Stomach smooth muscle (tissue), 2 donors: Measurements from ENCODE around the gene RASL10B.
A peak's percentile ranks its signal among the peaks of the same experiment; 100 is the strongest.

Experiments
- H3K27ac ChIP-seq: one replicate; pipeline ENCODE4 v1.7.0; 2013; ENCODE audit warnings: mild to moderate bottlenecking, low read length, inconsistent platforms
- H3K27me3 ChIP-seq, 2 donors: one replicate each; pipeline ENCODE4 v1.7.0; 2013; ENCODE audit warnings: low read length in 2 of 2; ENCODE audit not compliant: insufficient read depth in 2 of 2, control insufficient read depth in 1 of 2
- H3K36me3 ChIP-seq, 2 donors: one replicate each; pipeline ENCODE4 v1.7.0; 2013; ENCODE audit warnings: low read length in 2 of 2; ENCODE audit not compliant: control insufficient read depth in 2 of 2, insufficient read depth in 2 of 2
- H3K4me1 ChIP-seq: one replicate; pipeline ENCODE4 v1.7.0; 2013; ENCODE audit warnings: low read length; ENCODE audit not compliant: control insufficient read depth, insufficient read depth
- H3K4me3 ChIP-seq, 2 donors: one replicate each; pipeline ENCODE4 v1.7.0; 2013; ENCODE audit warnings: low read length in 2 of 2
- H3K9ac ChIP-seq, 2 donors: one replicate each; pipeline ENCODE4 v1.7.0; 2013; ENCODE audit warnings: low read length in 2 of 2, mild to moderate bottlenecking in 1 of 2
- H3K9me3 ChIP-seq, 2 donors: one replicate each; pipeline ENCODE4 v1.7.0; 2013; ENCODE audit warnings: low read length in 2 of 2; ENCODE audit not compliant: control insufficient read depth in 2 of 2
- donor health status: healthy.
- donor health status: Pancreatic carcinoma.

The RASL10B gene

DNA sequence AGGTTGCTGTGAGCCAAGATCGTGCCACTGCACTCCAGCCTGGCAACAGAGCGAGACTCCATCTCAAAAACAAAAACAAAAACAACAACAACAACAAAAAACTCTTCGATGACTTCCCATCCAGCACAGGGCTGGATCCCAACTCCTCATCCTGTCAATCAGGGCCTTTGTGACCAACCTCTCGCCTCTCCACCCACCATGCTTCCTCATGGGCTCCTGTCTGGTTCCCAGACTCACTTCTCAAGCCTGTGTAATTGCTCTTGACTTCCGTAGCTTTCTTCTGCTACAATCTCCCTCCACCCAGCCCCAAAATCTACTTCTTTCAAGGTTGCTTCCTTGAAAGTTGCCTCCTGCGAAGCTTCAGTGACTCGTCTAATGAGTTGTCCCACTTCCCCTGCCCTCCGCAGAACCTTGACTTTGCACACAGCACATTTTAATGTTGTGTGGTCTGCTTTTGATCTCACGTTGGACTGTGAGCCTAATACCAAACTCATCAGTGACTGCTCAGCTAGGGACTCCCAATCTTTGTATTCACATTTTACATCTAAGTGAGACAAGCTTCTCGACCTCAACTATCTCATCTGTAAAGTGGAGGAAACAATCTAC, 936 bp upstream of the RASL10B start:
- no peaks in the 10 kb centered on the region for H3K9me3 ChIP-seq
- H3K36me3 ChIP-seq: peaks cover 4 to 6% of the 10 kb centered on the region in 2 donors
- H3K27me3 ChIP-seq: no peaks in the 10 kb centered on the region
- H3K9ac ChIP-seq: peak overlapping the region in 1 of 2 donors; percentile 13
- peaks cover 20% of the 10 kb centered on the region for H3K4me1 ChIP-seq
- H3K27ac ChIP-seq: no peak overlapping the region
- peak overlapping the region in 1 of 2 donors; percentile 71 for H3K4me3 ChIP-seq

DNA sequence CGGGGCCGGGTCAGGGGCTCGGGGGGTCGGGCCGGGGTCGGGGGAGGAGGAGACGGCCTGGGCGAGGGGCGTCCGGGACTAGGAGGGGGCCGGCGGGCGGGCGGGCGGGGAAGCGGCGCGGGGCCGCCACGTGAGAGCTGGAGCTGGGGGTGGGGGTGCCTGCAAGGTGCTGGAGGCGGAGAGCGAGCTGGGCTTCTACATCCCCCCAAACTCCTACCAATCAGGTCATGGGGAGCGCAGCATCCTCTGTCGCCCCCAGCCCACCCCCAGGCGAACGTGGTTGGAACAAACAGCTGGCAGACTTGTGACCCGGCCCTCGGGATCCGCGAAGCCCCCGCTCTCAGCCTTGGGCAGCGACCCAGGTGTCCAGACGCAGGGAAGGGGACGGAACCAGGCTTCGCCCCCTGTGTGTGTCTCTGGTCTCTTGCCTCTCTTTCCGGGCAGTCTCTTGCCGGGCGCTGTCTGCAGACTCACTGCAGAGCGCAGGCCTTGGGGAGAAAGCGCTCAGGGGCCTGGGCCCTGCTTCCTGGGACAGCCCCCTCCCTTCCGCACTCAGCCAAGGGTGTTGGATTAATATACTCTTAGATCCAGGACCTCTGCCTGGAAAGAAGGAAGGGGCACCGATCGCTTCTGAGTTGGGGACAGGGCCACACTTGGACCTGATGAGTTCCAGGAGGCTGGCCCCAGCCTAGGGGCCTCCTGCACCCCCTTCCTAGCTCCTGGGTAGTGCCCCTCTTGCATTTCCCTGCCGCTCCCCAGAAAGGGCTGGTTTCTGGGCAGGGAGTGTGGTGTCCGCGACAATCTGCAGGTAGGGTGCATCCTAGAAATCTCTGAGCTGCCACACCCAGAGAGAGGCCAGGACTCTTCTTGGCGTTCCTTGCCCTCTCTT, 722 bp downstream of the RASL10B start:
- Histone ChIP-seq H3K36me3 (no peaks in the 10 kb centered on the region), H3K27me3 (no peaks in the 10 kb centered on the region), H3K27ac (no peak overlapping the region), H3K9me3 (no peaks in the 10 kb centered on the region), H3K9ac (no peak overlapping the region), H3K4me1 (peaks cover 14% of the 10 kb centered on the region), H3K4me3 (peak overlapping the region; percentile 46 to 70)

DNA sequence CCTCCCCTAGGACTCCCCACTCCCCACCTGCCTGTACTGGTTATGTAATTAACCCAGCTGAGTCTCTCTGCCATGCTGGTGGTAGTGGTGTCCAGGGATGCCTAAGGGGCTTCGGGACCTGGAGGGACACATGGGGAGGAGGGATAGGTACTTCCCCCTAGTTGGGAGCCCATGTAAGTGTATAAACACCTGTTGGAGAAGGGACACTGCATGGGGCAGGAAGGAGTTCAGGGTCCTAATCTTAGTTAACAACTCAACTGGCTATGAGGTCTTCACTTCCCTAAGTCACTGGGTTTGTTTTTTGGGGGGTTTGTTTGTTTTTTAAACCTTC, 1.3 kb downstream of the RASL10B start:
- H3K9me3 ChIP-seq: no peaks in the 10 kb centered on the region
- no peaks in the 10 kb centered on the region for H3K27me3 ChIP-seq
- no peaks in the 10 kb centered on the region for H3K36me3 ChIP-seq
- H3K4me3 ChIP-seq: no peak overlapping the region
- H3K9ac ChIP-seq: no peak overlapping the region
- peaks cover 14% of the 10 kb centered on the region for H3K4me1 ChIP-seq
- no peak overlapping the region for H3K27ac ChIP-seq

DNA sequence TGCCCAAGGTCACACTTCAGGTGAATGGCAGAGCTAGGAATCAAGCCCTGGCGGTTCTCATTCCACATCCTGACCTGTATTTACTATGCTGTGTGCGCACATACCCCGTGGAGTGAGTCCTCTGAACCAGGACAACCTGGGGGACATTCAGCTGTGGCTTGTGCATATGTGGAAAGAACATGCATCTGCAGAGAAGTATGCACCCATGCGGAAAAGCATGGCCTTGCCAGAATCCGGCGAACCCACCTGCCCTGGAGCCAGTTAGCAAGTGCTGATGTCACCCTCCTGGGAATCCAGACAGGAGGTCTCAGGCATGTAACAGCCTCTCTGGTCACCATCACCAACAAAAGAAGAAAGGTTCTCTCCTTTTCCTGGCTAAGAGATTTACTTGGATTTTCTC, 1.9 kb downstream of the RASL10B start:
- no peak overlapping the region for H3K27ac ChIP-seq
- no peaks in the 10 kb centered on the region for H3K36me3 ChIP-seq
- H3K4me1 ChIP-seq: peaks cover 14% of the 10 kb centered on the region
- no peak overlapping the region for H3K4me3 ChIP-seq
- H3K9me3 ChIP-seq: no peaks in the 10 kb centered on the region
- no peak overlapping the region for H3K9ac ChIP-seq
- H3K27me3 ChIP-seq: no peaks in the 10 kb centered on the region

DNA sequence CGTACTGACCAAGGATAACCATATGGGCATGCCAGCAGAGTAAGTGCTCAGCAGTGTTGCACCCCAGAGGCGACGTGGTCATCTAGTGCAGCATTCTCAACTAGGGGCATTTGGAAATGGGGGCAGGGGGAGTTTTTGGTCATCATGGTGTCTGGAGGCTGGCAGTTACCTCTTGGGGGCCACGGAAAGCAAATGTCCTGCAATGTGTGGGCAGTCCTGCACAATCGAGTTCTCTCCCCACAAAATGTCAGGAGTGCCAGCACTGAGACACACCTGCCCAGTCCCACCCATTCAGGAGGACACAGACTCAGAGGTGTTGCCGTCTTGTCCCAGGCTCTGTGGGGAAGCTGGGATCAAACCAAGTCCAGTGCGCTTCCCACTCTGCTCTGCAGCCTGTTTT, 3.0 kb downstream of the RASL10B start:
- Histone ChIP-seq H3K9me3 (no peaks in the 10 kb centered on the region), H3K27ac (no peak overlapping the region), H3K27me3 (no peaks in the 10 kb centered on the region), H3K4me1 (peaks cover 14% of the 10 kb centered on the region), H3K9ac (no peak overlapping the region), H3K36me3 (no peaks in the 10 kb centered on the region), H3K4me3 (no peak overlapping the region)

DNA sequence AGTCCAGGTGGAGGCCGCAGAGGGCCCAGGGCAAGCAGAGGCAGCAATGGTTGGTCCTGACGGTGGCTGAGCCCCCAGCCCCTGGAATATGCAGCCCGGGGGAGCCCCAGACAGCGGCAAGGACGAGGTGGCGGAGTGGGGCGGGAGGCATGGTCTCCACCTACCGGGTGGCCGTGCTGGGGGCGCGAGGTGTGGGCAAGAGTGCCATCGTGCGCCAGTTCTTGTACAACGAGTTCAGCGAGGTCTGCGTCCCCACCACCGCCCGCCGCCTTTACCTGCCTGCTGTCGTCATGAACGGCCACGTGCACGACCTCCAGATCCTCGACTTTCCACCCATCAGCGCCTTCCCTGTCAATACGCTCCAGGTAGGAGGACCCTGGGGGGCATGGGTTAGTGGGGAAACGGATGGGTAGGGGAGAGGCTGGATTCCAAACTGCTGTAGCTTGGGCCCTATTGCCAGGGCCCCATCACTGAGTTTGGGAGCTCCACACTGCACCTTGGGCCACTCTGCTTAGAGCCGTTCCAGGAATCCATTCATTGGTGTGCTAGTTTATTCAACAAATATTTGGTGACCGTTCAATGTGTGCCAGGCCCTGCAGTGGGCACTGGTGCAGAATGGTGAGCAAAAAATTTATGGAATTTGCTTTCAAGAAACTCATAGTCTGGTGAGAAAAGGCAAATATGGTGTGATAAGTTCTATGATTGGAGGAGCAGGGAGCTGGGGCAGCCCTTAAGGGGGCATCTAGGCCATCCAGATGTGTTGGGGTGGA, 3.8 kb downstream of the RASL10B start:
- no peak overlapping the region for H3K9ac ChIP-seq
- H3K27ac ChIP-seq: no peak overlapping the region
- H3K27me3 ChIP-seq: peaks cover 3 to 6% of the 10 kb centered on the region in 2 donors
- peaks cover 14% of the 10 kb centered on the region for H3K4me1 ChIP-seq
- no peaks in the 10 kb centered on the region for H3K36me3 ChIP-seq
- H3K9me3 ChIP-seq: no peaks in the 10 kb centered on the region
- no peak overlapping the region for H3K4me3 ChIP-seq

DNA sequence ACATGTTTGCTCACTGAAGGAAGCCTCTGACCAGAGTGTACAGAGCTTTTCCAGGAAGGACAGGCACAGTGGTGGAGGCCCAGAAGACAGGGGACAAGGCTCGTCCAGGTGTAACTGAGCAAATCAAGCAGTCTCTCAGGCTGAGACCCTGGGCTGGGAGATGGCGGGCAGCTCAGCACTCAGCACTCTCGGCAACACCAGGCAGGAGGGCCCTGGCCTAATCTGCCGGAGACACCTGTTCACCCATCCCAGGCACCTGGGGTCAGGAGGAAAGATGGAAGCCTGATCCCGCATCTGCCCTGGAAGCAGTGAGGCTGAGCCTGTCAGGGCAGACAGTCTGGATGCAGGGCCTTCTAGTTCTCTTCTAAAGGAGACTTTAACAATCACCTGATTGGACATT, 4.8 kb downstream of the RASL10B start:
- H3K36me3 ChIP-seq: no peaks in the 10 kb centered on the region
- H3K9ac ChIP-seq: no peak overlapping the region
- H3K27me3 ChIP-seq: peaks cover 13% of the 10 kb centered on the region in 2 donors
- no peaks in the 10 kb centered on the region for H3K9me3 ChIP-seq
- peaks cover 12% of the 10 kb centered on the region for H3K4me1 ChIP-seq
- H3K4me3 ChIP-seq: no peak overlapping the region
- no peak overlapping the region for H3K27ac ChIP-seq

DNA sequence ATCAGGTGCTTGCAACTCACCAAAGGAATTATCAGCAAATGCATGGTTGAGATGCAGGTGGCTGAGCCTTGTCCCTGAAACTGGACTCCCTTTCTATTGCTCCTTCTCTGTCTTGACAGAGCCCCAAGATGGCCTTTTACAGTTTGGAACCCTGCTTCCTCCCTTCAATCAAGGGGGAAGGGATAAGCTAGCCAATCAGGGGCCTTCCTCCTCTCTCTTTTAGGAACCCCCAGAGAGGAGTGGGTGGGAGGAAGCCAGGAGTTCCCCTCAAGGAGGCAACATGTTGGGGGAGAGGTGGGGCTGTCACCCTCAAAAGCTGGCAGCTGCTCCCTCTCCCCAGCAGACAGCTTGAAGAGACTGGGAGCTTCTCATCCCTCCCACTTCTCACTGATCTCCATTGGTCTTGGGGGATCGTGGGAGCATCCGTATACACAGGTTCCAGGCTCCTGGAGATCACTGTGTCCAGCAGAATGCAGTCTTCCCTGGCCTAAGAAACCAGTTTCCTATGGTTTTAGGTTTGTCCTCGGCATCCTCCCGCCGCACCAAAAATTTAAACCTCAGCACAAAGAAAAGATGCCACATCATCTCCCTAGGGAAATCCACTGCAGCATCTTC, 7.2 kb downstream of the RASL10B start:
- no peak overlapping the region for H3K27ac ChIP-seq
- H3K9me3 ChIP-seq: no peaks in the 10 kb centered on the region
- H3K9ac ChIP-seq: no peak overlapping the region
- H3K4me3 ChIP-seq: no peak overlapping the region
- peaks cover 34 to 37% of the 10 kb centered on the region in 2 donors for H3K27me3 ChIP-seq
- H3K4me1 ChIP-seq: peaks cover 3% of the 10 kb centered on the region
- no peaks in the 10 kb centered on the region for H3K36me3 ChIP-seq

DNA sequence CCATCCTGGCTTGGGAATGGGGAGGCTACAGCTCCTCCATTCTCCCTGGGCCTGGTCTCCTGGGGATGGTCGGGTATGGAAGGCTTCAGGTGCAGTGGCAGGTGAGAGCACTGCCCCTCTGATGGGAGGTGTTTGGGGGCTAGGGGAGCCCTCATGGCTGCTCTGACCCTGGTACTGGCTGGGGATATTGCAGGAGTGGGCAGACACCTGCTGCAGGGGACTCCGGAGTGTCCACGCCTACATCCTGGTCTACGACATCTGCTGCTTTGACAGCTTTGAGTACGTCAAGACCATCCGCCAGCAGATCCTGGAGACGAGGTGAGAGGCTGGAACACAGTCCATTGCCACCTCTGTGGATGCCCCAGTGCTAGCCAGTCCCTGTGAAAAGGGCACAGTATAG, 8.8 kb downstream of the RASL10B start:
- Histone ChIP-seq H3K4me1 (peaks cover 3% of the 10 kb centered on the region), H3K4me3 (no peak overlapping the region), H3K9me3 (no peaks in the 10 kb centered on the region), H3K27ac (no peak overlapping the region), H3K36me3 (no peaks in the 10 kb centered on the region), H3K9ac (no peak overlapping the region), H3K27me3 (peaks cover 38 to 47% of the 10 kb centered on the region in 2 donors)

DNA sequence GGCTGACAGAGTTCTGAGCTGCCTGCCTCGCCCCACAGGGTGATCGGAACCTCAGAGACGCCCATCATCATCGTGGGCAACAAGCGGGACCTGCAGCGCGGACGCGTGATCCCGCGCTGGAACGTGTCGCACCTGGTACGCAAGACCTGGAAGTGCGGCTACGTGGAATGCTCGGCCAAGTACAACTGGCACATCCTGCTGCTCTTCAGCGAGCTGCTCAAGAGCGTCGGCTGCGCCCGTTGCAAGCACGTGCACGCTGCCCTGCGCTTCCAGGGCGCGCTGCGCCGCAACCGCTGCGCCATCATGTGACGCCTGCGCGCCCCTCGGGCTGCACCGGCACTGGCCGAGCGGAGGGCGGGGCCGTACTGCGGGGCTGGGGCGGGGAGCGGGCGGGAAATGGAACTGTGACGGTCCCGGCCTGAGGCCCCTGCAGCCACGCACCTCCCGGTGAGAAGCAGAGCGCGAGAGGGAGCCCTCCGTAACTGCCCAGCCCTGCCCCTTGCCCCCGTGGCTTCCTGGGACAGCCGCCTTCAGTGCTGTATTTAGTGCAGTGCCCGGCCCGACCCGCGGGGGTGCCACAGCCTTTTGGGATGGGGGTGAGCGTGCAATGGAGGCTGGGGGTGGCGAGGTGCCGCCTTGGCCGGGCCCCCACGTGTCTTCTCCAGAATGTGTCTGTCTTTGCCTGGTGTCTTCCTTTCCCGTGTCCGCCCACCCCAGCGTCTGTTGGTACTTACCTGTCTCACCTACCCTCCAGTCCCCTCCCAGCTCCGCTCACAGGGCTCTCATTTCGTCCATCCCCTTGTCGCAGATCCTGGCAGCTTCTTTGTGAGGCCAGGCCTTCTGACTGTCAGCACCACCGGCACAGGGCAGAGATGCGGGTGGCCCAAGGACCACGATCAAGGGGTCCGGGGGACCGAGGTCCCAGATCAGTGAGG, 9.8 kb downstream of the RASL10B start:
- H3K27ac ChIP-seq: no peak overlapping the region
- peak overlapping the region in 1 of 2 donors; percentile 29 for H3K4me3 ChIP-seq
- no peaks in the 10 kb centered on the region for H3K9me3 ChIP-seq
- peaks cover 41 to 52% of the 10 kb centered on the region in 2 donors for H3K27me3 ChIP-seq
- no peaks in the 10 kb centered on the region for H3K36me3 ChIP-seq
- H3K9ac ChIP-seq: no peak overlapping the region
- H3K4me1 ChIP-seq: peaks cover 3% of the 10 kb centered on the region
